ENCODE measurements around the gene PLEKHO2. TPM values are rescaled to one million over a fixed set of nuclear protein-coding genes. Genes with fewer than 3 reads are reported as not detected.

PLEKHO2 gene
- total and polyA plus RNA-seq, 2 donors (not counting 3 experiments of a cell fraction or from before 2014, with no cell fraction given): 21.9 to 24.9 TPM

- peak overlapping the region; percentile 30 for H3K9ac ChIP-seq (replicated peaks; ENCODE audit: extremely low read depth, insufficient read depth, low read length)
- H3K27me3 ChIP-seq (ENCODE audit: control insufficient read depth in 2 of 2, insufficient read depth in 2 of 2, low read length in 2 of 2): no peaks in the 10 kb centered on the region
- CTCF ChIA-PET: interaction anchor here (0.8 to 2.8 kb wide), 9 partner anchors 10 to 84 kb away, joined by 3 to 21 read pairs (median 6); partner anchors contain the start of gene PLEKHO2
- no peaks in the 10 kb centered on the region for H3K9me1 ChIP-seq (replicated peaks; ENCODE audit: control insufficient read depth, extremely low read depth, insufficient read depth, low read length)
- FAIRE-seq (peak; percentile 98), DNase-seq (ENCODE audit: low read depth, low spot score) (peak; percentile 98)
- no peaks in the 10 kb centered on the region for H3K36me3 ChIP-seq (ENCODE audit: control insufficient read depth in 2 of 2, extremely low read depth in 1 of 2, insufficient read depth in 2 of 2, low read length in 2 of 2)
- peak overlapping the region; percentile 72 for H3K27ac ChIP-seq (ENCODE audit: insufficient read depth, low read depth, low read length)
- peak overlapping the region in 2 of 3 experiments; percentile 20 to 24 for H3K4me3 ChIP-seq (replicated peaks in 1 of 3; ENCODE audit: insufficient read depth in 1 of 3, low read depth in 1 of 3, low read length in 3 of 3)
- peak; percentile 55 for TF ChIP-seq JUN (IDR thresholded peaks at IDR 0.05; ENCODE audit: borderline replicate concordance, insufficient read depth, insufficient read length, low read depth)
- TF ChIP-seq MAX (IDR thresholded peaks at IDR 0.05; ENCODE audit: insufficient read depth, insufficient read length): no peak
- TF ChIP-seq GATA2 (IDR thresholded peaks at IDR 0.05; ENCODE audit: insufficient read depth, insufficient read length, low read depth, low read length): no peak
- TF ChIP-seq POLR2AphosphoS5 (IDR thresholded peaks at IDR 0.05; ENCODE audit: insufficient read depth, low read depth, low read length): peak; percentile 68
- TF ChIP-seq POLR2A (IDR thresholded peaks at IDR 0.05; ENCODE audit: low read depth, low read length): peak; percentile 69
- TF ChIP-seq EZH2 (IDR thresholded peaks at IDR 0.05; ENCODE audit: borderline replicate concordance, low read depth, low read length, severe bottlenecking): no peak
- TF ChIP-seq FOS (IDR thresholded peaks at IDR 0.05; ENCODE audit: borderline replicate concordance, insufficient read depth, low read length): peak; percentile 92
- peak overlapping the region; percentile 53 for H3K4me2 ChIP-seq (ENCODE audit: insufficient read depth, low read length)
- no peaks in the 10 kb centered on the region for H4K20me1 ChIP-seq (replicated peaks; ENCODE audit: control insufficient read depth, extremely low read depth, insufficient read depth, low read length)
- no peaks in the 10 kb centered on the region for H3K9me3 ChIP-seq (replicated peaks; ENCODE audit: control insufficient read depth, insufficient read depth, low read length)
- no peaks in the 10 kb centered on the region for H3K79me2 ChIP-seq (ENCODE audit: control insufficient read depth, insufficient read depth, low read length)
- BruUV-seq (replicated peaks): TSS peak; percentile 91
- H3K4me1 ChIP-seq (ENCODE audit: control insufficient read depth, extremely low read depth, insufficient read depth, low read length): peaks cover 44% of the 10 kb centered on the region
- intact Hi-C loops (cut with micrococcal nuclease) (loop anchor here (1.0 to 5.0 kb wide), 5 partner anchors 9 to 161 kb away; no protein-coding TSS in a partner anchor), dilution Hi-C loops (cut with MboI; ENCODE audit: extremely low pct_ligation_motif_present, low sequenced_read_pairs) (no loop called here)
- POLR2A ChIA-PET: interaction anchor here (0.6 to 1.6 kb wide), 6 partner anchors 15 to 274 kb away, joined by 3 to 8 read pairs (median 4); partner anchors contain the start of gene PIF1
- peak overlapping the region; percentile 25 for H2AFZ ChIP-seq (ENCODE audit: low read depth, low read length)
Measured at GRCh38 chr15:64893481-64894394, 52.0 kb downstream of the PLEKHO2 start.
